NCI-H69 (cell line): ENCODE measurements around the gene PC.

ENCODE experiments used
- DNase-seq: peaks from one replicate; lab custom pipeline; 2025; lab: John Stamatoyannopoulos, UW

PC gene

DNA sequence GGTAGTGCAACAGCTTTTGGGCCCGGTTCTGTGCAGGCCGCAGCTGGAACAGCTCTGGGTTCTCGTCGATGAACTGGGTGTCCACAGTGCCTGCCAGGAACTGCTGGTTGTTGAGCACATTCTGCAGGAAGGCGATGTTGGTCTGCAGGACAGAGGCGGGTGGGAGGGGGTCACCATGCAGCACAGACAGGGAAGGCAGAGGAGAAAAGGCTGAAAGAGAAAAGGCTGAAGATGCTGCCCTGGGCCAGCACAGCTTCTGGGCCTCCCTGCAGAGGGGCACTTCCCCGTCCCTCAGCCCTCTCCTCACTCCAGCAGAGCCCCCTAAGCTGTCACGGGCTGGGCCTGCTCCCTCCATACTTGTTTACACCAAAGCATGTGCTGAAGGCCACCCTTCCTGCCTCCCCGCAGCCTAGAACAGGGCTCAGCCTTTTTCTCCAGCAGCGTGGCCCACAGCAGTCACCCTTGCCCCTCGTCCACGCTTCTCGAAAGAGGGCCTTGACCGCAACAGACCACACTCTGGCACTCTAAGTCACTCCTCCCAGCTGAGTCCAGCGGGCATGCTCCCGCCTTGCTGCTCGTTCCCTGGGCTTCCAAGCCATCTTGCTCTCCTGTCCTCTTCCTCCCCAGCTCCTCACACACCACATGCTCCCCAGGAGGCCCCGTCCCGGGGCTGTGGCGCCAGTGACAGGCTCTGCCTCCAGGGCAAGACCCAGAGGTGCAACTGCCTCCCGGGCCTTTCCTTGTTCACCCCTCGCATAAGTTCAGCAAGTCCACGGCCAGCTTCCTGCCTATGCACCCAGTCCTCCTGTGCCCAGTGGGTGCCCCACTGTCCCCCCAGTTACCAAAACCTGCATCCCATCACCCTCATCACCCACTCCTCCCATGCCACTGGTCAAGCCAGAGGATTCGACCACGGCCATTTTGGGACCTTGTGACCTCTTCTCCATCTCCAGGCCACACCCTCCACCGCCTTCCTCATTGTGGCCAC, 104.6 kb downstream of the PC start:
- no peak for DNase-seq

DNA sequence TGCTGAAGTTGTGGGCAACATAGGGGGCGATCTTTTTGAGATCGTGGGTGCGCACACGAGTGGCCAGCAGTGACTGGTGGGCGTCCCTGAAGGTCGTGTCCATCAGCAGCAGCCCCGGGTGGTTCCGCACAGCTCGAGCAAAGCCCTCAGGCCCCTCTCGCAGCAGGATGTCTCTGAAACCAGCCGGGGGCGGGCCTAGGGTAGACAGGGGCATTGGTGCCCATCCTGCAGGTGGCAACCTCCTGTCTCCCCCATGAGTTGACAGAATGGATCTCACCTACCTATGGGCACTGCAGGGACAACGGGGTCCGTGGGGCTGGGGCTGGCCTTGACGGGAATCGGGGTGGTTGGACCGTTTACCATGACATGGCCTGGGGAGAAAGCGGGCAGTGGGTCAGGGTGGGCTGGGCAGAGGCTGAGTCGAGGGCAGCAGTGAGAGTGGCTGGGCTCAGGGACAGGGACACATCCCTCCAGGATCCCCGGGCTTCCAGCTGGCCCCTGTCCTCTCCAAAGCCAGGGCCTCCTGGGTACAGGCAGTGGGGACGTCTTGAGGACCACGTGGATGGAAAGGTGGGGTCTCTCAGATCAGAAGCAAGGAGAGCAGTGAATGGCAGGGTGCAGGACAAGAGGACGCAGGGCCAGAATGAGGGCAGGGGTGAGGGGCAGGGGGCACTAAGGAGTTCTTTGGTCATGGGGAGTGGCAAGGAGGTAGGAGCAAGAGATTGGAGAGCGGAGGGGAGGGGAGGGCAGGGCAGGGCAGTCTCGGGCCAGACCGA, 105.5 kb downstream of the PC start:
- DNase-seq = no peak

DNA sequence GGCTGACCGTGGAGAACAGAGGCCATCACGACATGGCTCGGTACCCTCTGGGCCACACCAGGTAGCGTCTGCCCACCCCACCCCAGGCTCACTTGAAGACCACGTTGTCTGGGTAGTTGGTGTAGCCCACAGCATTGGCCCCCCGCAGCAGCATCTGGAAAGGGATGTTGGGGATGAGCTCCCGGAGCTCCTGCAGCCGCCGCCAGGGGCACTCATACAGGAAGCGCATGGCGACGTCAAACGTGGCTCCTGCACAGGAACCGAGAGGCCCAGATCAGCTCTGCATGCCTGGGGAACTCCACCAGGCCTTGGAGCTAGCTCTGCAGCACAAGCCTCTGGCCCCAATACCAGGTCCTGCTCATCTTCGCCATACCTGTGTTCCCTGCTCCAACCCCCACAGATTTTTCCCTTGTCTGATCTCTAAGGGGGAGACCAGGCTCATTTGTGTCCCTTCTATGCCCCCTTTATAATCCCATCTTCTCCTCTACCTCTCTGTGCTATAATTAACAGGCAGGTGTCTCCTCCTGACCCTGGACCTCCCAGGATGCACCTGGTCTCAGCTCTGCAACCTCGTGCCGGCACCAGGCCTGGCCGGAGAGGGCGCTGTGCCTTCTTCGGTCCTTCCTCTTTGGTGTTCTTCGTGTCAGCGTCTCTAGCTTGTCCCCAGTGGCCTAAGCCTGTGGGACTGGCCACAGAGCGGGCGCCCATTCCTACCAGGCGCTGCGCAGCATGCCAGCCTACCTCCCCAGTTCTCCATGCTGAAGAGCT, 106.3 kb downstream of the PC start:
- peak; percentile 51 for DNase-seq

DNA sequence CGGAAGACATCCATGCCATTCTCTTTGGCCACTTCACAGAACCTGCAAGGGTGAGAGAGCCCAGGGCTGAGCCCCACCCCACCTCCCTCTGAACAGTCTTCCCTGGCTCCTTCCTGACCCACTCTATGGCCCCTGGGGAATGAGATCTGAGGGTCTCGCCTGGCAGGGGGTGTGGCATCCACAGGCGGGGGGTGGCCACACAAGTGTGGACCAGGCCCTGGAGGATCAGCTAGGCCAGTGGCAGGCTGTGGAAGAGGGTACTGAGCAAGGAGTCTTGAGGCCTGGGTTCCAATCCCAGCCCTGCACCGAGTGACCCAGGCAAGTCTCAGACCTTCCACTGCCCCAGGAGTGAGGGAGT, 107.0 kb downstream of the PC start:
- DNase-seq = no peak

DNA sequence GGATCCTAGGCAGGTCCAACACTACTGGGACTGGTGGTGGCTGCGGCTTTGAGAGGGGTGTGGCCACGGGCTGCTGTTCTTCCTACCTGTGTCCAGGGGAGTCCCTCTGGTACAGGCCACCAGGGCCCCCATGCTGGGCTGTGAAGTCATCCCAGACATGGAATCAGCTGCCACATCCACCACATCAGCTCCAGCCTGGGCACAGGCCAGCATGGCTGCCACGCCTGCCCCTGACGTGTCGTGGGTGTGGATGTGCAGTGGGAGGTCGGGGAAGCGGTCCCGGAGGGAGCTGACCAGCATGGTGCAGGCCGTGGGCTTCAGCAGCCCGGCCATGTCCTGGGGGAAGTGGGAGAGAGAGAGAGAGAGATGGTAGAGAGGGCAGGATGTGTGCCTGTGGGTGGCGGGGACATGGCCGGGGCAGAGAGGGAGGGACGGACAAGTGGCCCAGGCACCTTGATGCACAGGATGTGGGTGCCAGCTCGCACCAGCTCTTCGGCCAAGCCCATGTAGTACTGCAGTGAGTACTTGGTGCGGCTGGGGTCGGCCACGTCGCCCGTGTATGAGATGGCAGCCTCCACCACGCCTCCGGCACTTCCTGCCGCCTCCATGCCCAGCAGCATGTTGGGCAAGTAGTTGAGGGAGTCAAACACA, 107.5 kb downstream of the PC start:
- DNase-seq = no peak

DNA sequence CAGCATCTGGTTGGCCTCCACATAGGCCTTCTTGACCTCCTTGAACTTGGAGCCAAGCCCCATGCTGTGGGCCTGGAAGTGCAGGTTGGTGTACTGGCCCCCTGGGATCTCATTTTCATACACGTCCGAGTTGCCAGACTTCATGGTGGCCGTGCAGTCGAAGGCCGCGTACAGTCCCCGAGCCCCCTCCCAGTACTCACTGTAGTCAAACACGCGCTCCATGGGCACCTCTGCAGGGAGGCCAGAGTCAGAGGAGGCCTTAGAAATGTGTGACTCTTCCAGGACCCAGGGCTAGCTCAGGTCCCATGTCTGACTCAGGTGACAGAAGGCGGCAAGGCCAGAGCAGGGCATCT, 108.0 kb downstream of the PC start:
- no peak for DNase-seq

DNA sequence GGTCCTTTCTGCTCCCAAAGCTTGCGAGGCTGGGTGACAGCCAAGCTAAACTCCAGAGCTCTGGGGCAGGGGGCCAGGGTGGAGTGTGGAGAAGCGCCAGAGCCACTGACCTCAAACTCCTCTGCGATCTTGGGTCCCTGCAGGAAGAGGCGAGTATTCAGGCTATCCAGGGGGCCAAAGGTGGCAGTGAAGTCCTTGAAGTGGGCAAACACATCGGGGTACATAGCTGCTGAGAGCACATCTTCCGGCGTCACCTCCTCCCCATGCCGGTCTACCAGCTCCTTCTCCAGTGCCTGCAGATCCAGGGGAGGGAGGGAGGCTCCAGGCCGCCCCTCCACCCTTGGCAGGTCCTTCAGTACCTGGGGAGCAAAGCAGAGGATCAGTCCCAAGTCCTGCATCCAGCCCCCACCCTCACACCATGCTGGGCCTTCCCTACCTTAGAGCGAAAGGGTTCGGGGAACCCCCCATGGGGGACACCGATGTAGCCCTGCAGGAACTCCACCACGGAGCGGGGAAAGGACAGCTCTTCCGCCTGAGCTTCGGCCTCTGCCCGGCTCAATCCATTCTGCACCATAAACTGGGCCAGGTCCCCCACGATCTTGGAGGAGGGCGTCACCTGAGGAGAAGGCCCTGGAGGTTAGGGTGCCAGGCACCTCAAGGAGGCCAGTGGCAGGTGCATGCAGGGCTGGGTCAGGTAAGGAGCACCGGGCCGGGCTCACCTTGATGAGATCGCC, 108.5 kb downstream of the PC start:
- DNase-seq = no peak

DNA sequence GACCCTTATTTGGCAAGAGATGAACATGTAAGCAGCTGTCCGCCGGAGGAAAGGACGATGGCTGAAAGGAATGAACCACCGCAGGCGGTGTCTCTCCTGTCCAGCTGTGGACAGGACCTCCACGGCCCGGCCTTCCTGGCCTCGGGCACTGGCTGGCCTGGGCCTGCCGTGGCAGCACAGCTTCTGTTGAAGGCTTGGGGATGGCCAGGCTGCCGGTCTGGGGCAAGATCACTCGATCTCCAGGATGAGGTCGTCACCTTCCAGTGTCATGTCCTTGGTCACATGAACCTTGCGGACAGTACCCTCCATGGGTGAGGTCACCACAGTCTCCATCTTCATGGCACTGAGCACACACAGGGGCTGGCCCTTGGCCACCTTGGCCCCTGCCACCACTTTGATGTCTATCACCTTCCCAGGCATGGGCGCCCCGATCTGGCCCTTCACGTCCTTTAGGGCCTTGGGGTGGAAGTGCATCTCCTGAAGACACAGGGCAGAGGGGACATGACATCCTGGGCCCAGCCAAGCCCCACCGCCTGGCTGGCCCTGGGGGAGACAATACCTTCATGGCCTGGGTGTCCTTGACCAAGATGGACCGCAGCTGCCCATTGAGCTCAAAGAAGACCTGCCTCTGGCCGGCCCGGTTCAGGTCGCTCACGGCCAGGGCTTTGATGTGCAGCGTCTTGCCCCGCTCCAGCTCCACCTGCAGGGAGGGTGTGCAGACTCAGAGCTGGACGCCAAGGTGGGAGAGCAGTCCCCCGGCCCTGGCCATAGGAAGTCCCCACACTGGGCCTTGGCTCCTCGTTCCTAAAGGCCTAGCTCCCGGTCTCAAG, 109.3 kb downstream of the PC start:
- no peak for DNase-seq

DNA sequence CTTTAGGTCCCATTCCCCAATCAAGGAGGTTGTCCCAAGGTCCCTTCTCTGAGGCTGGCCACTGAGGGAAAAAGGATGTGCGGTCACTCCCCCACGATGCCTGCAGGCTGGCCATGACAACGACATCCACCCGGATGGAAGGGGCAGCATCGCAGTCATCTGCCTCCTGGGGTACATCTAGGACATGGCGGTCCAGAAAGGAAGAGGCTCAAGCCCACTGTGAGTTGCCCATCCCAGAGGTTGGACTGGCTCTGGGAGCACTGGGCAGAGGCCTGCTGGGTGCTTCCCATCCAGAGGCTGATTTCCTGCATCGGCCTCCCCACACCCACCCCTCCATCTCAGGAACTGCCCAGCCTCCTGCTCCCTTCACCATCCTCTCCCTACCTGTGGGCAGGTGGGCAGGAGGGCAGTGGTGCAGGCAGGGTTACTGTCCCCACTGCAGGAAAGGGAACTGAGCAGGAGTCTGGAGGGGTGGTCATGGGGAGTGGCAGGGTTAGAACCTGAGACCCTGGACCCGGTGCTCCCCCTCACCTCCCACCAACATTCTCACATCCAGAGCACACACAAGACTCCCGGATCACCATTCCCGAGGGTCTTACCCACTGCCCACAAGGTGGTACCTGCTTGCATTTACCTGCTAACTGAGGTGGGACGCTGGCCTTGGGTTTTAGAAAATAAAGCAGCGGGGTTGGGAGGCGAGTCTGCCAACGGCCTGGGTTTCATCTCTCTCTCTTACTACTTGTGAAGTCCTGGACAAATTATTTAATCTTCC, 110.5 kb downstream of the PC start:
- no peak for DNase-seq

DNA sequence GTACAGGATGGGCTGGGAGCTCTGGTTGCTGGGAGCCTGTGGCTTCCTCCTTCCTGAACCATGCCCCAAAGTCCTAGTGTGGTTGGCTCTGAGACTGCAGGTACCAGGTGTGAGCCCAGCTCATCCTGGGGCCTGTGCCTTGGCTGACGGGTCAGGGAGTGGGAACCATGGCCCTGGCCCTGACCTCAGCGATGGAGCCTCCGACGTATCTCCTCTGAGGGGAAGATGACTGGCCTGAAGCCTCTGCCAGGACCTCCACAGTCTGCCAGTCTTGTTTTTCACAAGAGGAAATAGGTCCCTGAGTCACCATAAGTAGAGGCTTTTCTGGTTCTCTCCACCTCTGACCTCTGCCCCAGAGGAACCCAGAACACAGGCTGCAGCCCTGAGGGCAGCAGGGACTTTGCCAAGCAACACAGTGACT, 111.5 kb downstream of the PC start:
- DNase-seq = no peak

DNA sequence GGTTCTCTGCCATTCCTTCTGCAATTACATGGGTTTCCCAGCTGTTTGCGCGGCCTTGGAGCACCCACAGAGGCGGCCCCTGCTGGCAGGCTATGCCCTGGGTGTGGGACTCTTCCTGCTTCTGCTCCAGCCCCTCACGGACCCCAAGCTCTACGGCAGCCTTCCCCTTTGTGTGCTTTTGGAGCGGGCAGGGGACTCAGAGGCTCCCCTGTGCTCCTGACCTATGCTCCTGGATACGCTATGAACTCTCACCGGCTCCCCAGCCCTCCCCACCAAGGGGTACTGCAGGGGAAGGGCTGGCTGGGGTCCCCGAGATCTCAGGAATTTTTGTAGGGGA, 112.3 kb downstream of the PC start:
- no peak for DNase-seq

DNA sequence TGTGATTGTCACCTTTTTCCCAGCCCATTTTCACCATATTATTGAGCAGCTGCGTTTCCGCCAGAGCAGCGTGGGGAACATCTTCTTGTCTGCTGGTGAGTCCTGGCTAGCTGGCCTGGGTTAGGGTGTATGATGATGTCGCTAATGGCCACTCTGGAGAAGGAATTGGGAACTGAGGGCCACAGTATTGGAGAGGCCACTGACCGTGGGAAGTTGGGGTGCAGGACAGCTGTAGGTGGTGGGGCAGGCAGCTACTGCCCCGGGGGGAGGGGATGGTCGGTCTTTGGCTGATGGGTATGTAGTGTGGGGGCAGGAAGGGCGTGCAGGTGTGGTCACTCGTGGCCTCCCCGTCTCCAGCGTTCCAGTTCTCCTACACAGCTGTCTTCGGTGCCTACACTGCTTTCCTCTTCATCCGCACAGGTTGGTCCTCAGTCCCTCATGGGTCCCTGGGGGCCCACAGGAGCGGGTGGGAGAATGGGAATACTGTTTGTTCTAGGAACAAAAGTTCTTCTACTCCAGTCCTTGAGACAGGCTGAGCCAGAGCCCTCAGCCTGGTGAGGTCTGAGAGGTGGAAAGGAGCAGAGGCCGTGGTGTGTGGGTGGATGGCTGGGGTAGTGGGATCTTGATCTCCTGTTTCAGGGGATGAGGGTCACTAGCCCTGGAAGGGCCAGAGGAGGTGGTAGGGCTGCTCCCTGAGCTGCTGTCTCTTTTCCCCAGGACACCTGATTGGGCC, 112.9 kb downstream of the PC start:
- no peak for DNase-seq

DNA sequence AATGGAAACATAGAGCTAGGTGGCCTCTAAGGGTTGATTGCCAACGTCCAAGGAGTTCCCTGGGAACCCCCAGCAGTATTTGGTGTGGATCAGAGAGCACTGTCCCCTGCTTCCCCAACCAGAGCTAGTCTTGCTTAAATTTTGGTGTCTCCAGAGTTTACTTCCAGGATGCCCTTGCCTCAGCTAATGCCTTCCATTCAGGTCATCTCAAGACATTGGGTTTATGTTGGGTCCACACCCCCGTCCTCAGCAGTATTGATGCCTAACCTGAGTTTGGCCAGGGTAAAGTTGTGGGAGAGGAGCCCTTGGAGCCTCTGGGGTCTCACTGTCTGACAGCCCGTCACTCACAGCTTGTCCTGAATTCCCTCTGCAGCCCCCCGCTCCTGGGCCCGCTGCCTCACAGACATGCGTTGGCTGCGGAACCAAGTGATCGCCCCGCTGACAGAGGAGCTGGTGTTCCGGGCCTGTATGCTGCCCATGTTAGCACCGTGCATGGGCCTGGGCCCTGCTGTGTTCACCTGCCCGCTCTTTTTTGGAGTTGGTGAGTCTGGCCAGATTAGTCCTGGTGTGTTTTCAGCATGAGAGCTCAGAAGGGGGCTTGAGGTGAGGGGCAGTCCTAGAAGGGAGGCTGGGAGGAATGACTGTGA, 113.6 kb downstream of the PC start:
- no peak for DNase-seq

DNA sequence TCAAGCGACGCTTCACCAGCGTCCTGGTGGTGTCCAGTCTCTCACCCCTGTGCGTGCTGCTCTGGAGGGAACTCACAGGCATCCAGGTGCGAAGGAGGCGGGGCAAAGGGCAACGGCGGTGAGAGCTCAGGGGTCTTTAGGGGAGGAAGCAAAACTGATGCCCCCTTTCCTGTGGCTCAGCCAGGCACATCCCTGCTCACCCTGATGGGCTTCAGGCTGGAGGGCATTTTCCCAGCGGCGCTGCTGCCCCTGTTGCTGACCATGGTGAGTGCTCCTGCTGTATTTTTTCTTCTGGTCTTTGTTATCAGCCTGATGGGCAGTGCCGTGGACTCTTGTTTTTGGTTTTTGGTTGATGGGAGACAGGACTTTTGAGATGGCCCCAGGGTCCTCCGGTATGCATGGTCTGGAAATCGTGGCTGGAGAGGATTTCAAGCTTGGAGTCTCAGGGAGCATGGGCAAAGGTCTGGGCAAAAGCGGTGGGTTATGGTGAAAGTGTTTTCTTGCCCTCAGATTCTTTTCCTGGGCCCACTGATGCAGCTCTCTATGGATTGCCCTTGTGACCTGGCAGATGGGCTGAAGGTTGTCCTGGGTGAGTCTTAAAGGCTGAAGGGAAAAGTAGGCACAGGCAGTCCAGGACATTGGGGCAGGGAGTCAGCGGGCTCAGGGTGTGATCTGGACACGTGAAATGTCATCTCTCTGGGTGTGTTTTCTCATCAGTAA, 114.2 kb downstream of the PC start:
- no peak for DNase-seq

DNA sequence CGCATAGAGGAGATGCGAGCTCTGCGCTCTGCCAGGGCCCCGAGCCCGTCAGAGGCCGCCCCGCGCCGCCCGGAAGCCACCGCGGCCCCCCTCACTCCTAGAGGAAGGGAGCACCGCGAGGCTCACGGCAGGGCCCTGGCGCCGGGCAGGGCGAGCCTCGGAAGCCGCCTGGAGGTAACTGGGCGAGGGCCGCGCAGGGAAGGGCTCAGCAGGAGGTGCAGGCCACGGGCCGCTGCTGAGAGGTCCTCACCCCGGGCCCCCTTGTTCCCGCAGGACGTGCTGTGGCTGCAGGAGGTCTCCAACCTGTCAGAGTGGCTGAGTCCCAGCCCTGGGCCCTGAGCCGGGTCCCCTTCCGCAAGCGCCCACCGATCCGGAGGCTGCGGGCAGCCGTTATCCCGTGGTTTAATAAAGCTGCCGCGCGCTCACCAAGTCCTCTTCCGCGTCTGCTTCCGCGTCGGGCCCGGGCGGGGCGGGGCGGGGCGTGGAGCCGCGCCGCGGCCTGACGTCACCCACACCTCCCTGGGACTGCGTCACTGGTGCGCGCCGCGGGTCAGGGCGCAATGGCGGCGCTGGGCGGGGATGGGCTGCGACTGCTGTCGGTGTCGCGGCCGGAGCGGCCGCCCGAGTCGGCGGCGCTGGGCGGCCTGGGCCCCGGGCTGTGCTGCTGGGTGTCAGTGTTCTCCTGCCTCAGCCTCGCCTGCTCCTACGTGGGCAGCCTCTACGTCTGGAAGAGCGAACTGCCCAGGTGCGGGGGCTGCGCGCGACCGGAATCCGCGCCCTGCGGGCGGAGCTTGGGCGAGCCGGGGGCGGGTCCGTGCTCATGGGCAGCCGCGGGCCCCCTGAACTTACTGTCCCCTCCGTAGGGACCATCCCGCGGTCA, 115.0 kb downstream of the PC start, which contains the start of gene RCE1:
Gene RCE1, plus strand, starts transcription at position 546 of the 880 bp plus-strand sequence. Its CDS starts 15 bp downstream, at position 561.
- DNase-seq = peak; percentile 97

DNA sequence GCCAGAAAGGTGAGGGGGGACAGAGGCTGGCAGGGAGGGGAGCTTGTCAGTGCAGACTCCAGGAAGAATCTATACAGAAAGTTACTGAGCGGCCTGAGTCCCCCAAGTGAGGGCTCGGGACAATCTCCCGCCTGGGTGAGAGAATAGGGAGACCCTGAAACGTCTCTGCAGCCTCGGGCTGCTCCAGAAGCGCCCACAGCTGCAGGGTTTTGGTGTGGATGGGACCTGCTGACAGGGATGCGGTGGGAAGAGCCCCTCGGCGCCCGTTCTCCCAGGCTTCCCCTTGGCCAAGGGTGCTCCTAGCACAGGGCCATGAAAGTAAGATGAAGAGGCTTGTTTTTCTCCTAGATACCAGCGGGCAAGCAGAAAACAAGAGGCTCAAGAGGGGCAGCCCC, 115.7 kb downstream of the PC start:
- DNase-seq = no peak

DNA sequence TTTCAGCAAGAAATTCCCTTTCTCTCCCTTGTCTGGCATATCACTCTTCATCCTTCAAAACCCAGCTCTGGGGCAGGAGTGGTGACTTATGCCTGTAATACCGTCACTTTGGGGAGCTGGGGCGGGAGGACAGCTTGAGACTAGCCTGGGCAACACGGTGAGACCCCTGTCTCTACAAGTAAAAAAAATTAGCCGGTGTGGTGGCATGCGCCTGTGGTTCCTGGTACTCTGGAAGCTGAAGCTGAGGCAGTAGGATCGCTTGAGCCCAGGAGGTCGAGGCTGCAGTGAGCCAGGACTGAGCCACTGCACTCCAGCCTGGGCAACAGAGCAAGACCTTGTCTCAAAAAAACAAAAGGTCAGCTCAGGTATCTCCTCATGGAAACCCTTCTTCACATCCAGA, 116.3 kb downstream of the PC start:
- DNase-seq = no peak
